GM21423 (cell line): ENCODE data around the gene MAK.
"Not testable (repeated sequence)": the region's sequence is repeated elsewhere in the genome, so short reads cannot be mapped to it uniquely, and the experiment has no call there.

Experiments
- ATAC-seq: cut with Tn5 transposase; IDR thresholded peaks from one replicate; pipeline ENCODE4 v1.9.1; 2021; ENCODE audit warnings: mild to moderate bottlenecking, moderate library complexity; ENCODE audit not compliant: unreplicated experiment

MAK gene

GRCh38 chr6:10837995-10838793 lies at the start of gene MAK:
TSS of gene MAK (minus strand) at chr6:10838539. CDS start at chr6:10830648, 7,891 bp downstream.
- peak; percentile 78 for ATAC-seq

GRCh38 chr6:10886691-10887502 lies 48.6 kb upstream of the MAK start, which contains the start of gene SYCP2L:
TSS of gene SYCP2L (plus strand) at chr6:10887052. CDS start at chr6:10887127, 75 bp downstream.
- ATAC-seq: peak; percentile 56

GRCh38 chr6:10886365-10886690 lies 48.0 kb upstream of the MAK start:
- ATAC-seq: not testable (repeated sequence)

- no peak for ATAC-seq
Observed at GRCh38 chr6:10884245-10884972, 46.1 kb upstream of the MAK start.

GRCh38 chr6:10883312-10884244 lies 45.2 kb upstream of the MAK start:
- ATAC-seq: no peak

GRCh38 chr6:10882657-10883171 lies 44.4 kb upstream of the MAK start:
- no peak for ATAC-seq

GRCh38 chr6:10882253-10882630 lies 43.9 kb upstream of the MAK start:
- ATAC-seq: not testable (repeated sequence)

GRCh38 chr6:10880366-10880765 lies 42.0 kb upstream of the MAK start:
- no peak for ATAC-seq

- ATAC-seq: no peak
Observed at GRCh38 chr6:10877871-10878270, 39.5 kb upstream of the MAK start.

- ATAC-seq: no peak
Observed at GRCh38 chr6:10877012-10877411, 38.7 kb upstream of the MAK start.

GRCh38 chr6:10875026-10875425 lies 36.7 kb upstream of the MAK start:
- no peak for ATAC-seq

- ATAC-seq: no peak
Observed at GRCh38 chr6:10874207-10874606, 35.9 kb upstream of the MAK start.

- no peak for ATAC-seq
Observed at GRCh38 chr6:10873374-10873773, 35.0 kb upstream of the MAK start.

GRCh38 chr6:10867952-10868351 lies 29.6 kb upstream of the MAK start:
- no peak for ATAC-seq

GRCh38 chr6:10866709-10867108 lies 28.4 kb upstream of the MAK start:
- ATAC-seq: not testable (repeated sequence)

- not testable (repeated sequence) for ATAC-seq
Observed at GRCh38 chr6:10863031-10863430, 24.7 kb upstream of the MAK start.

GRCh38 chr6:10862361-10862760 lies 24.0 kb upstream of the MAK start:
- no peak for ATAC-seq

- no peak for ATAC-seq
Observed at GRCh38 chr6:10861086-10861485, 22.7 kb upstream of the MAK start.

- no peak for ATAC-seq
Observed at GRCh38 chr6:10857259-10857658, 18.9 kb upstream of the MAK start.
